Activated CD4-positive, CD25-positive, alpha-beta regulatory T cell treated with anti-CD3 and anti-CD28 coated beads, Interleukin-2, amount 50 U/mL, for 72 hours (primary cell): ENCODE results near the gene KCNIP1.
"Not testable (repeated sequence)": the region's sequence is repeated elsewhere in the genome, so short reads cannot be mapped to it uniquely, and the experiment has no call there.

Experiments used
- DNase-seq: peaks from one replicate; pipeline ENCODE4 v3.0.0; 2021

Gene KCNIP1

GRCh38 chr5:170538696-170539586 is 35.1 kb downstream of the KCNIP1 start:
- DNase-seq = no peak

- DNase-seq = no peak
Measured at GRCh38 chr5:170540271-170540670, 36.5 kb downstream of the KCNIP1 start.

GRCh38 chr5:170541146-170541769 is 37.4 kb downstream of the KCNIP1 start:
- no peak for DNase-seq

GRCh38 chr5:170542691-170543293 is 39.0 kb downstream of the KCNIP1 start:
- no peak for DNase-seq

- DNase-seq = no peak
Measured at GRCh38 chr5:170545313-170545712, 41.5 kb downstream of the KCNIP1 start.

GRCh38 chr5:170545811-170546210 is 42.0 kb downstream of the KCNIP1 start:
- no peak for DNase-seq

GRCh38 chr5:170546282-170546681 is 42.5 kb downstream of the KCNIP1 start:
- no peak for DNase-seq

- DNase-seq = not testable (repeated sequence)
Measured at GRCh38 chr5:170550382-170550781, 46.6 kb downstream of the KCNIP1 start.

GRCh38 chr5:170551076-170551475 is 47.3 kb downstream of the KCNIP1 start:
- DNase-seq = no peak

- no peak for DNase-seq
Measured at GRCh38 chr5:170551622-170552021, 47.8 kb downstream of the KCNIP1 start.

- DNase-seq = no peak
Measured at GRCh38 chr5:170552621-170553115, 48.8 kb downstream of the KCNIP1 start.

- no peak for DNase-seq
Measured at GRCh38 chr5:170553218-170553617, 49.4 kb downstream of the KCNIP1 start.

GRCh38 chr5:170554521-170555267 is 50.9 kb downstream of the KCNIP1 start:
- no peak for DNase-seq

- no peak for DNase-seq
Measured at GRCh38 chr5:170557314-170557713, 53.5 kb downstream of the KCNIP1 start.

GRCh38 chr5:170559296-170559695 is 55.5 kb downstream of the KCNIP1 start:
- DNase-seq = no peak

GRCh38 chr5:170560938-170561337 is 57.1 kb downstream of the KCNIP1 start:
- DNase-seq = no peak

GRCh38 chr5:170562166-170562874 is 58.5 kb downstream of the KCNIP1 start:
- DNase-seq = no peak

GRCh38 chr5:170562875-170563228 is 59.0 kb downstream of the KCNIP1 start:
- DNase-seq = no peak

- no peak for DNase-seq
Measured at GRCh38 chr5:170563824-170564567, 60.2 kb downstream of the KCNIP1 start.

- no peak for DNase-seq
Measured at GRCh38 chr5:170565072-170565471, 61.3 kb downstream of the KCNIP1 start.

GRCh38 chr5:170569101-170569500 is 65.3 kb downstream of the KCNIP1 start:
- DNase-seq = no peak

- no peak for DNase-seq
Measured at GRCh38 chr5:170570476-170570875, 66.7 kb downstream of the KCNIP1 start.
